HG03354 (cell line): ENCODE measurements around the gene TBXAS1.

ENCODE experiments used
- ATAC-seq: cut with Tn5 transposase; IDR thresholded peaks from one replicate; pipeline ENCODE4 v1.9.1; 2021; ENCODE audit warnings: mild to moderate bottlenecking; ENCODE audit not compliant: unreplicated experiment, poor library complexity, severe bottlenecking

The TBXAS1 gene

DNA sequence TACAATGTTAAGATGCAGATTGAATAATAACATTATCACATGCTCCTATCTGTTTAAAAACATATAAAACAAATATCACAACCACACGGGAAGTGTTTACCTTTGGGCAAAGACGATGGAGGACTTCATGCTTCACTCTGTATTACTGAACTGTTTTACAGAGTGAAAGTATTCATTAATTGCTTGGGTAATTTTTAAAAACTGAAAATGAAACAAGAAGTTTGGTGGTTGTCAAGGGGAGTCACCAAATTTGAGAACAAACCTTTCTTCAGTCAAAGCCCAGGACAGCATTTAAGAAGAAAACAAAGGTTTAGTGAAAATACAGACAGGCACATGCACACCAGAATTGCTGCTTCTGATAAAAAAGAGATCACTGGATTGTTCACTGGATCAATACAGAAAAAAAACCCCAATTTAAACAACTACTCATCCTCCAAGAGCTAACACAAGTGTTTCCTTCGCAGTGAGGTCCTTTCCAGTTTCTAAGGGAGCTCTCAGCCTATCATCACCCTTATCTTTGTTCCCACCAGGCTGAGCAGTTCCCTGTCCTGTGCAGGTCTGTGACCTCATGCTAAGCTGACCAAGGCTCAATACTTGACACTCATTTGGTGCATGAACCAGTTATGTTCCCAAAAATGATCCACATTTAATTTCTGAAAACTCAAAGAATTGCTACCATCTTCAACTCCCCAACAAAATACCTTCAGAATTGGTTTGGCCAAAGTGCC, 224.9 kb downstream of the TBXAS1 start:
- ATAC-seq = peak; percentile 96

GRCh38 chr7:140054751-140055150, 225.7 kb downstream of the TBXAS1 start:
- ATAC-seq = no peak

- no peak for ATAC-seq
Observed at GRCh38 chr7:140055833-140056232, 226.8 kb downstream of the TBXAS1 start.

- no peak for ATAC-seq
Observed at GRCh38 chr7:140056431-140057142, 227.5 kb downstream of the TBXAS1 start.

GRCh38 chr7:140057143-140057535, 228.1 kb downstream of the TBXAS1 start:
- no peak for ATAC-seq

DNA sequence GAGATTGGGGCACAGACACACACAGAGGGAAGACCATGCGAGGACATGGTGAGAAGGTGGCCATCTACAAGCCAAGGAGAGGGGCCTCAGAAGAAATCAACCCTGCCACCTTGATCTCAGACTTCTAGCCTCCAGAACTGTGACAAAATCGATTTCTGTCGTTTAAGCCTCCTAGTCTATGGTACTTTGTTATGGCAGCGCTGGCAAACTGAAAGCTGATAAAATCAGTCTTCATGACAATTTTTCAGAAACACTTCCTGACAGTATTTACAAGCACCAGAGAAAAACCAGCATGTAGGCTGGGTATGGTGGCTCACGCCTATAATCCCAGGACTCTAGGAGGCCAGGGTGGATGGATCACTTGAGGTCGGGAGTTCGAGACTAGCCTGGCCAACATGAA, 229.5 kb downstream of the TBXAS1 start:
- no peak for ATAC-seq

- no peak for ATAC-seq
Observed at GRCh38 chr7:140059273-140060242, 230.5 kb downstream of the TBXAS1 start.

DNA sequence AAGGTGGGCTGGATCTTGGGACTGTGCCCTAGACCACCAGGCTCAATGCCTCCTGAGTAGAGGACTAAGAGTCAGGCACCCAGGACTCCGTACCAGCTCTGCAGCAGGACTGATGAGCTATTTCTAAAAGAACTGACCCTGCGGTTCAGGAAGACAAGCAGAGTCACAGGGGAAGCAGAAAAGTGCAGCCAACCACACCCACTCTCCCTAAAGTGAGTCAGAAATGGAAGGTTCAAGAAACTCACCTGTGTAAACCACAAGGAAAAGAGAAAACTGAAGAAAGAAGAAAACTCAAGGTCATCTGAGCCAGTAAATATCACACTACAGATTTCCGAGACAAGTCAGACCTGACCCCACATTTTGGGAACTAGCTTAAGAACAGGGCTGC, 231.2 kb downstream of the TBXAS1 start:
- ATAC-seq = no peak

DNA sequence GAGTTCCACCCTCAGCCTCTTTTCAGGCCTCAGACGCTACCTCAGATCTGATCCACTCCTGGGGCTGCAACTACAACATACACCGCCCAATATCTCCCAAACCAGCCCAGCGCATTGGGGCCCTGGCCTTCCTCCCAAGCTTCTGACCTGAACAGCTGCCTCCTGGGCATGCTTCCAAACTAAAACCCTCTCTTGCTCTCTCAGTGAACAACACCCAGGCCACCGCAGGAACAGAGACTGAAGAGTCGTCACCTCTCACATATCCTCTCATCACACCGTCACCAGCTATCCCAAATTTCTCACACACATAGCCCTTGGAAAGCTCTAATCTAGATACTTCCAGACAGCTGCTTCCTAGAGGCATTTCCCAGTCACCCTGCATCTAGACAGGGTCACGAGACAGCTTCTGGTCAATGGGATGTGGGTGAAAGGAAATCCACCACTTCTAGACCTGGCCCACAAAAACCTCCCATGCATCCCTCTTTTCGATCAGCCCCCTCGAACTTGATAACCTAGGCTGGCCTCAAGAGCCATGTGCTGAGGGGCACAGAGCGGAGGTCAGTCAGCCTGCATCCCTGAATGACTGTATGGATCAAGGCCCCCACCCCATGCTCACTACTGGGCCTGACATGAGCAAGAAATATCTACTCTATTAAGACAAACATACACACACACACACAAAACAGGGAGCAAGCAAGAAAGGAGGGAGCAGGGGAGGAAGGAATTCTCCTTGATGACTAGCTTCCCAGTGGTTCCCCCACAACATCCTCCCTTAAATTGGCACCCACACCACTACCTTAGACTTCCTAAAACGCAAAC, 231.9 kb downstream of the TBXAS1 start:
- no peak for ATAC-seq

DNA sequence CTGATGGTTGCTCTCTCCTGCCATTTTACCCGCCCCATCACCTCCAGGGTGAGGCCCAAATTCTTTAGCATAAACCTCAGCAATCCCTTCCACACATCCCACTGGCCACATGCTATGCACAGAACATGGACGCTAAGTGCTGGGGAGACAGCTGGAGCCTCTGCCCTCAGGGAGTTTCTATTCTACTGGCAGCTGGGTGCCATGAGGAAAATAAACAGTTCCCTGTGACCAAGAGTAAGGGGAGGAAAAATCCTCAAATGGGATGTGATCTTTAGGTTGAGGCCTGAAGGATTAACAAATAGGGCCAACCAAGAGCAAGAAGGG, 232.5 kb downstream of the TBXAS1 start:
- no peak for ATAC-seq

- ATAC-seq = peak; percentile 59
Observed at GRCh38 chr7:140062118-140062527, 233.1 kb downstream of the TBXAS1 start.

DNA sequence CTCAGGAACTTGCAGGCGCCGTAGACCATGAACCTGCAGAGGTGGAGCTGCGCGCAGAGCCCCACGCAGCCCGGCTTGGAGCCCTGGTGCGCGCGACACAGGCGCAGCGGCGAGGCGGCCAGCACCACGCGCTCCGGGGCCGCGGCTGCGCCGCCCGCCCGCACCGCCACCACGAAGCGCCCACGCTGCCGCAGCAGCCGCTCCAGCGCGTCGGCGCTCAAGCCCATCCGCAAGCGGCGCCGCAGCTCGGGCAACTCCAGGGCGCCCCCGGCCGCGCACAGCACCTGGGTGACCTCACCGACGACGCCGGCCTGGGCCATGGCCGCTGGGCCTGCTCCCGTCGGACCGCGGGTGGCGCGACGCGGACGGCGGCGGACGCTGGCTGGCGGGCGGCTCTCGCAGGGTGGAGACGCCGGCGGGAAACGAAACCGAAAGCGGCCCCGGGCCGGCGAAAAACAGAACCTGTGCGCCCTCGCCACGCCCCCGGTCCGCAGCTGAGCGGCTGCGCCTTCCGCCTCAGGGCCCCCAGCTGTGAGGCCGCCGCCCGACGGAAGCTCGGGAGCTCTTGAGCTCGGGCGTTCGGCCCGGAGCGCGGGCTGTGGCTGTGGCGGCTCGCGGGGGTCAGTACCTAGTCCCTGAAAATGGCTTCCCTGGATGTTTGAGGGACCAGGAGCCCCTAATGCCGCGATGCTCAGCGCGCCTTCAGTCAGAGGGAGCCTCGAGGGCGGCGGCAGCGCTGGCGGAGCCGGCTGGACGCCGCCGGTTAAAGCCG, 233.7 kb downstream of the TBXAS1 start, which contains the start of gene PARP12:
TSS of gene PARP12 (minus strand) at position 424 of the 772 bp plus-strand sequence. CDS start at position 320, 104 bp downstream.
- peak; percentile 92 for ATAC-seq

DNA sequence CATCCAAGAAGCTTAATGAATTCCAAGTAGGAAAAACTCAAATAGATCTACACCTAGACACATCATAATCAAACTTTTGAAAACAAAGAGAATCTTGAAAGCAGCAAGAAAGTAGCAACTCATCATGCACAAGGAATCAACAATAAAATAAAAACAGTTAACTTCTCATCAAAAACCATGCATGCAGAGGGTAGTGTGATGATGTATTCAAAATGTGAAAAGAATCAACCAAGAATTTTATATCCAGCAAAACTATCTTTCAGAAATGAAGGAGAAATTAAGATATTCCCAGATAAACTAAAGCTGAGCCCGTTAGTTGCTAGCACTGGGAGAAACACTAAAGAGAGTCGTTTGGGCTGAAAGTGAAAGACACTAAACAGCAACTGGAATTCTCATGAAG, 238.0 kb downstream of the TBXAS1 start:
- no peak for ATAC-seq

GRCh38 chr7:140068033-140068432, 239.0 kb downstream of the TBXAS1 start:
- ATAC-seq = no peak

- no peak for ATAC-seq
Observed at GRCh38 chr7:140069298-140069949, 240.4 kb downstream of the TBXAS1 start.
